Measurements from ENCODE around the gene IRAK4. TPM values are rescaled to one million over a fixed set of nuclear protein-coding genes. Genes with fewer than 3 reads are reported as not detected.

Gene IRAK4
- total RNA-seq, 2 donors from 2014 or later = 5.9 to 9.2 TPM

DNA sequence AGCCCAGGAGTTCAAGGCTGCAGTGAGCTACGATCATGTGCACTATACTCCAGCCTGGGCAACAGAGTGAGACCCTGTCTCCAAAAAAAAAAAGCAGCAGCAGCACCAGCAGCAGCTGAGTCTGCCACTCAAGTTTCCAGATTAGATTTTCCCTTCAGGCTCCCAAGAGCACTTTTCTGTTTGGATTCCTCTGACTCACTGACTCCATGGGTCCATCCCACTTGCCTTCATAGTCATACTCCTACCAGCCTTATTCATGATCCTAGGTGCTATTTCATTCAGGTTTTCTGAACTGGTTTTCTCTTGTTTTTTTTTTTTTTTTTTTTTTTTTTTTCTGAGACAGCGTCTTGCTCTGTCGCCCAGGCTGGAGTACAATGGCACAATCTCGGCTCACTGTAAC lies 54.2 kb downstream of the IRAK4 start:
- 95 to 100% methylated on average over 2 to 4 of the region's 4 CpGs for WGBS, 2 experiments (ENCODE audit: insufficient coverage in 1 of 2, insufficient read length in 1 of 2)

DNA sequence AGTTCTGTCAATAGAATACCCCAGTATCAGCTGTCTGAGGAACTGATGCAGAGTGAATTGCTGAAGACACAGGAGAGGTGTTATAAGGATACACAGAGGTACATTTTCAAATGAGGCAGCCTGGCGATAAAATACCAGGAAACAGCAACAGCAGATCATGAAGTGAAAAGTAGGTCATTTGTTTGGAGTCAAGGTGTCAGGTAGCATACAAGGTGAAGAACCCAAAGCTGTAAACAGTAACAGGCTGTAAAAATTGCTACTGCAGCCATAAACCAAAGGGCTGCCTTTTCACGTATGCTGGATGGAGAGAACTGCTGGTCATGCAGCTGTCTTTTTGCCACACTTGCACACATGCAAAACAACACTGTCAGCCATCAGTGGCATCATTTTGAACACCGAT lies 56.7 kb downstream of the IRAK4 start:
- Histone ChIP-seq H3K4me3 (ENCODE audit: low read length) (no peak overlapping the region), H3K9ac (ENCODE audit: extremely low read depth, low read length, poor library complexity, severe bottlenecking) (no peak overlapping the region), H3K36me3 (ENCODE audit: control insufficient read depth, insufficient read depth, low read length) (no peaks in the 10 kb centered on the region), H3K27me3 (ENCODE audit: control insufficient read depth, insufficient read depth, low read length, poor library complexity, severe bottlenecking) (no peaks in the 10 kb centered on the region), H3K9me3 (ENCODE audit: control insufficient read depth, low read length) (no peaks in the 10 kb centered on the region), H3K4me1 (ENCODE audit: control insufficient read depth, insufficient read depth, low read length) (no peaks in the 10 kb centered on the region), H3K27ac (ENCODE audit: low read depth, low read length) (no peak overlapping the region)
- H3K27me3 Mint-ChIP-seq (ENCODE audit: insufficient read depth) = peaks cover 5% of the 10 kb centered on the region
- H3K9me3 Mint-ChIP-seq = no peaks in the 10 kb centered on the region
- peaks cover 4% of the 10 kb centered on the region for H3K4me1 Mint-ChIP-seq
- no peak overlapping the region for H3K27ac Mint-ChIP-seq
- WGBS, 2 experiments (ENCODE audit: insufficient coverage in 1 of 2, insufficient read length in 1 of 2) = 93 to 95% methylated on average over 3 of the region's 3 CpGs
- H3K36me3 Mint-ChIP-seq (ENCODE audit: low read depth) = no peaks in the 10 kb centered on the region
- TF ChIP-seq, protein P1, sequence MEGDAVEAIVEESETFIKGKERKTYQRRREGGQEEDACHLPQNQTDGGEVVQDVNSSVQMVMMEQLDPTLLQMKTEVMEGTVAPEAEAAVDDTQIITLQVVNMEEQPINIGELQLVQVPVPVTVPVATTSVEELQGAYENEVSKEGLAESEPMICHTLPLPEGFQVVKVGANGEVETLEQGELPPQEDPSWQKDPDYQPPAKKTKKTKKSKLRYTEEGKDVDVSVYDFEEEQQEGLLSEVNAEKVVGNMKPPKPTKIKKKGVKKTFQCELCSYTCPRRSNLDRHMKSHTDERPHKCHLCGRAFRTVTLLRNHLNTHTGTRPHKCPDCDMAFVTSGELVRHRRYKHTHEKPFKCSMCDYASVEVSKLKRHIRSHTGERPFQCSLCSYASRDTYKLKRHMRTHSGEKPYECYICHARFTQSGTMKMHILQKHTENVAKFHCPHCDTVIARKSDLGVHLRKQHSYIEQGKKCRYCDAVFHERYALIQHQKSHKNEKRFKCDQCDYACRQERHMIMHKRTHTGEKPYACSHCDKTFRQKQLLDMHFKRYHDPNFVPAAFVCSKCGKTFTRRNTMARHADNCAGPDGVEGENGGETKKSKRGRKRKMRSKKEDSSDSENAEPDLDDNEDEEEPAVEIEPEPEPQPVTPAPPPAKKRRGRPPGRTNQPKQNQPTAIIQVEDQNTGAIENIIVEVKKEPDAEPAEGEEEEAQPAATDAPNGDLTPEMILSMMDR (conservative IDR thresholded peaks at IDR 0.05) = no peak
- DNase-seq = no peak
- no peak overlapping the region for H3K4me3 Mint-ChIP-seq

More for the DNA sequence above, 54.2 kb downstream of the IRAK4 start:
- Mint-ChIP-seq H3K36me3 (ENCODE audit: low read depth) (no peaks in the 10 kb centered on the region), H3K27ac (no peak overlapping the region), H3K4me1 (peaks cover 4% of the 10 kb centered on the region), H3K4me3 (no peak overlapping the region), H3K27me3 (ENCODE audit: insufficient read depth) (peaks cover 12% of the 10 kb centered on the region), H3K9me3 (no peaks in the 10 kb centered on the region)
- Histone ChIP-seq H3K36me3 (ENCODE audit: control insufficient read depth, insufficient read depth, low read length) (no peaks in the 10 kb centered on the region), H3K27ac (ENCODE audit: low read depth, low read length) (no peak overlapping the region), H3K27me3 (ENCODE audit: control insufficient read depth, insufficient read depth, low read length, poor library complexity, severe bottlenecking) (no peaks in the 10 kb centered on the region), H3K4me1 (ENCODE audit: control insufficient read depth, insufficient read depth, low read length) (no peaks in the 10 kb centered on the region), H3K4me3 (ENCODE audit: low read length) (no peak overlapping the region), H3K9ac (ENCODE audit: extremely low read depth, low read length, poor library complexity, severe bottlenecking) (no peak overlapping the region), H3K9me3 (ENCODE audit: control insufficient read depth, low read length) (no peaks in the 10 kb centered on the region)
- no peak for DNase-seq
- TF ChIP-seq, protein P1 (conservative IDR thresholded peaks at IDR 0.05) = no peak

DNA sequence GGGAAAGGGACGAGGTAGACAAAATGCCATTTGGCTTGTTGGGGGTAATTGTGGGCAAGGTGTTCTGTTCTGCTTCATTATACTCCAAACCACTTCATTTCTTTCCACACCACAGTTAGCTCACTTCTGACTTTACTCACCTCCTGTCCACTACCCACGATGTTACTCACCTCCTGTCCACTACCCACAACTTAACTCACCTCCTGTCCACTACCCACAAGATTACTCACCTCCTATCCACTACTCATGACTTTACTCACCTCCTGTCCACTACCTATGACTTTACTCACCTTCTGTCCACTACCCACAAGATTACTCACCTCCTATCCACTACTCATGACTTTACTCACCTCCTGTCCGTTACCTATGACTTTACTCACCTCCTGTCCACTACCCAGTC lies 57.4 kb downstream of the IRAK4 start:
- H3K4me3 Mint-ChIP-seq = no peak overlapping the region
- Histone ChIP-seq H3K27ac (ENCODE audit: low read depth, low read length) (no peak overlapping the region), H3K27me3 (ENCODE audit: control insufficient read depth, insufficient read depth, low read length, poor library complexity, severe bottlenecking) (no peaks in the 10 kb centered on the region), H3K9me3 (ENCODE audit: control insufficient read depth, low read length) (no peaks in the 10 kb centered on the region), H3K9ac (ENCODE audit: extremely low read depth, low read length, poor library complexity, severe bottlenecking) (no peak overlapping the region), H3K36me3 (ENCODE audit: control insufficient read depth, insufficient read depth, low read length) (no peaks in the 10 kb centered on the region), H3K4me3 (ENCODE audit: low read length) (no peak overlapping the region), H3K4me1 (ENCODE audit: control insufficient read depth, insufficient read depth, low read length) (no peaks in the 10 kb centered on the region)
- no peak for DNase-seq
- H3K9me3 Mint-ChIP-seq = no peaks in the 10 kb centered on the region
- no peak overlapping the region for H3K27ac Mint-ChIP-seq
- 89 to 92% methylated on average over 1 to 3 of the region's 3 CpGs for WGBS, 2 experiments (ENCODE audit: insufficient coverage in 1 of 2, insufficient read length in 1 of 2)
- H3K27me3 Mint-ChIP-seq (ENCODE audit: insufficient read depth) = peaks cover 2% of the 10 kb centered on the region
- no peaks in the 10 kb centered on the region for H3K36me3 Mint-ChIP-seq (ENCODE audit: low read depth)
- peaks cover 4% of the 10 kb centered on the region for H3K4me1 Mint-ChIP-seq
- TF ChIP-seq, protein P1 (conservative IDR thresholded peaks at IDR 0.05) = no peak

All from endodermal cell (in vitro differentiated cells).